ENCODE data around the gene EPS8L1.

EPS8L1 gene

GRCh38 chr19:55117663-55118391, 42.2 kb downstream of the EPS8L1 start:
- DNase-seq, result peak; percentile 99

- DNase-seq, result peak; percentile 32
Measured at GRCh38 chr19:55118401-55118991, 42.8 kb downstream of the EPS8L1 start.

- DNase-seq, result no peak
Measured at GRCh38 chr19:55119053-55119452, 43.4 kb downstream of the EPS8L1 start.

- DNase-seq, result no peak
Measured at GRCh38 chr19:55131421-55131820, 55.8 kb downstream of the EPS8L1 start.

- DNase-seq, result no peak
Measured at GRCh38 chr19:55132453-55133129, 56.9 kb downstream of the EPS8L1 start.

- DNase-seq, result no peak
Measured at GRCh38 chr19:55133639-55134444, 58.2 kb downstream of the EPS8L1 start.

- DNase-seq, result no peak
Measured at GRCh38 chr19:55134736-55135135, 59.1 kb downstream of the EPS8L1 start.

- no peak for DNase-seq
Measured at GRCh38 chr19:55136399-55137102, 60.9 kb downstream of the EPS8L1 start.

All from NCI-H146 (cell line).